HG03442 (cell line): ENCODE measurements around the gene GAL.
"Not testable (repeated sequence)": the region's sequence is repeated elsewhere in the genome, so short reads cannot be mapped to it uniquely, and the experiment has no call there.

Experiments used
- ATAC-seq: cut with Tn5 transposase; IDR thresholded peaks from one replicate; pipeline ENCODE4 v1.9.1; 2021; ENCODE audit warnings: mild to moderate bottlenecking, moderate library complexity; ENCODE audit not compliant: unreplicated experiment

Gene GAL

GRCh38 chr11:68684385-68685356 lies at the start of gene GAL:
TSS of gene GAL (plus strand) at chr11:68684544. CDS start at chr11:68684924, 380 bp downstream.
- ATAC-seq, result no peak

GRCh38 chr11:68634606-68635005 lies 49.7 kb upstream of the GAL start:
- ATAC-seq, result not testable (repeated sequence)

GRCh38 chr11:68635172-68635571 lies 49.2 kb upstream of the GAL start:
- not testable (repeated sequence) for ATAC-seq

GRCh38 chr11:68635883-68636282 lies 48.5 kb upstream of the GAL start:
- not testable (repeated sequence) for ATAC-seq

GRCh38 chr11:68639322-68639721 lies 45.0 kb upstream of the GAL start:
- ATAC-seq, result not testable (repeated sequence)

- ATAC-seq, result no peak
Measured at GRCh38 chr11:68641880-68642279, 42.5 kb upstream of the GAL start.

- ATAC-seq, result no peak
Measured at GRCh38 chr11:68643585-68643984, 40.8 kb upstream of the GAL start.

GRCh38 chr11:68646832-68647231 lies 37.5 kb upstream of the GAL start:
- ATAC-seq, result no peak

GRCh38 chr11:68649851-68650555 lies 34.3 kb upstream of the GAL start:
- no peak for ATAC-seq

- ATAC-seq, result no peak
Measured at GRCh38 chr11:68650801-68651200, 33.5 kb upstream of the GAL start.

GRCh38 chr11:68651208-68651984 lies 32.9 kb upstream of the GAL start:
- no peak for ATAC-seq

GRCh38 chr11:68651985-68652682 lies 32.2 kb upstream of the GAL start:
- no peak for ATAC-seq

GRCh38 chr11:68652683-68653156 lies 31.6 kb upstream of the GAL start:
- ATAC-seq, result no peak

- no peak for ATAC-seq
Measured at GRCh38 chr11:68653486-68654430, 30.6 kb upstream of the GAL start.

- no peak for ATAC-seq
Measured at GRCh38 chr11:68654978-68655377, 29.4 kb upstream of the GAL start.

GRCh38 chr11:68655406-68655805 lies 28.9 kb upstream of the GAL start:
- ATAC-seq, result no peak

- ATAC-seq, result no peak
Measured at GRCh38 chr11:68655806-68656205, 28.5 kb upstream of the GAL start.

GRCh38 chr11:68657021-68657780 lies 27.1 kb upstream of the GAL start:
- ATAC-seq, result no peak

- ATAC-seq, result no peak
Measured at GRCh38 chr11:68658097-68658496, 26.2 kb upstream of the GAL start.
